Measurements from ENCODE around the gene TBC1D1.

GRCh38 chr4:38089961-38090360 is 199.1 kb downstream of the TBC1D1 start:
- TF ChIP-seq EZH2 (IDR thresholded peaks at IDR 0.05; ENCODE audit: low read length, unreplicated experiment) = no peak
- no peak for TF ChIP-seq CTCF (conservative IDR thresholded peaks at IDR 0.05; ENCODE audit: low read depth, low read length)

Data from PC-3 (cell line).